GM12878 (cell line): ENCODE data around the gene HS3ST1. TPM values are rescaled to one million over a fixed set of nuclear protein-coding genes. Genes with fewer than 3 reads are reported as not detected.
A peak's percentile ranks its signal among the peaks of the same experiment; 100 is the strongest.

Experiments used
- ATAC-seq: fragments of 200-7000 bp; cut with Tn5 transposase; 3 replicates; pipeline ENCODE4 v1.9.1; 2020; ENCODE audit warnings: mild to moderate bottlenecking, moderate library complexity
- BruUV-seq: library from RNA; stranded (reverse); fragments of 400-500 nt; replicated peaks from 2 replicates; lab custom pipeline; 2021; lab: Mats Ljungman, UMichigan
- CTCF ChIA-PET: fragments of 300-600 bp; sonication (Branson Sonifier 250); formaldehyde crosslinking; extraction: SDS; loops from one replicate; lab custom pipeline; 2021; ENCODE audit warnings: inconsistent platforms; lab: Yijun Ruan, JAX
- POLR2A ChIA-PET: fragments of 350-600 bp; formaldehyde crosslinking; extraction: SDS; loops from one replicate; lab custom pipeline; 2021; ENCODE audit warnings: inconsistent platforms; lab: Charles Lee
- RAD21 ChIA-PET: fragments of 300-600 bp; sonication (Branson Sonifier 250); formaldehyde crosslinking; loops from one replicate; lab custom pipeline; 2023; ENCODE audit warnings: antibody characterized with exemption; ENCODE audit not compliant: unreplicated experiment; lab: Charles Lee
- SMC1A ChIA-PET: fragments of 300-600 bp; sonication (Branson Sonifier 250); formaldehyde crosslinking; loops from one replicate; lab custom pipeline; 2023; ENCODE audit not compliant: unreplicated experiment, uncharacterized antibody; lab: Charles Lee
- DNase-seq: peaks from one replicate; pipeline ENCODE4 v3.0.0-alpha.2; 2011; ENCODE audit warnings: low read depth, low spot score
- FAIRE-seq: peaks from 3 replicates; lab custom pipeline; 2011; peaks lifted over from hg19 to GRCh38; lab: Jason Lieb, UNC
- H2AFZ ChIP-seq: 2 replicates; pipeline ENCODE4 v1.6.0; 2011; ENCODE audit warnings: low read depth, low read length, control low read depth; ENCODE audit not compliant: control insufficient read depth
- H3K27ac ChIP-seq: 2 replicates; pipeline ENCODE4 v1.5.1; 2011; ENCODE audit warnings: control low read depth; ENCODE audit not compliant: control insufficient read depth, insufficient read depth
- H3K27me3 ChIP-seq, 2 experiments: replicated peaks in 1 of 2; 2 replicates each; pipeline versions ENCODE4 v1.6.0 to v1.6.1; 2011; ENCODE audit warnings: low read length in 1 of 2; ENCODE audit not compliant: control insufficient read depth in 2 of 2, insufficient read depth in 2 of 2
- H3K36me3 ChIP-seq, 2 experiments: 2 replicates each; pipeline ENCODE4 v1.5.1; 2011; ENCODE audit warnings: low read length in 1 of 2; ENCODE audit not compliant: control insufficient read depth in 2 of 2, insufficient read depth in 2 of 2
- H3K4me1 ChIP-seq: 2 replicates; pipeline ENCODE4 v1.6.1; 2011; ENCODE audit warnings: mild to moderate bottlenecking, low read length, moderate library complexity, mixed read lengths; ENCODE audit not compliant: control insufficient read depth, insufficient read depth
- H3K4me2 ChIP-seq: 2 replicates; pipeline ENCODE4 v1.6.0; 2011; ENCODE audit warnings: control low read depth; ENCODE audit not compliant: control insufficient read depth, insufficient read depth
- H3K4me3 ChIP-seq: fragments of 200-600 bp; sonication (generic); 2 replicates; pipeline ENCODE4 v1.5.1; 2016
- H3K79me2 ChIP-seq: 2 replicates; pipeline ENCODE4 v1.6.0; 2011; ENCODE audit warnings: low read length; ENCODE audit not compliant: control insufficient read depth, insufficient read depth
- H3K9ac ChIP-seq: 2 replicates; pipeline ENCODE4 v1.8.0; 2011; ENCODE audit warnings: low read length, control low read depth, mixed read lengths; ENCODE audit not compliant: control insufficient read depth, insufficient read depth
- H3K9me3 ChIP-seq: replicated peaks from 3 replicates; pipeline ENCODE4 v1.5.1; 2011; ENCODE audit warnings: mild to moderate bottlenecking, low read length; ENCODE audit not compliant: control insufficient read depth, insufficient read depth
- H4K20me1 ChIP-seq: 2 replicates; pipeline ENCODE4 v1.6.0; 2011; ENCODE audit not compliant: control insufficient read depth, insufficient read depth
- CHD1 ChIP-seq: IDR thresholded peaks from 2 replicates; pipeline ENCODE4 v1.6.1; 2012; ENCODE audit warnings: low read depth, low read length, improper control_type of control experiment
- ETV6 ChIP-seq, 2 experiments: fragments of 450-650 bp in 1 of 2; IDR thresholded peaks in 1 of 2; conservative IDR thresholded peaks in 1 of 2; 2 replicates each; pipeline ENCODE4 v1.6.1; 2014; ENCODE audit warnings: antibody characterized with exemption in 1 of 2, borderline replicate concordance in 1 of 2, low read depth in 1 of 2, mild to moderate bottlenecking in 1 of 2, moderate library complexity in 1 of 2
- JUNB ChIP-seq: IDR thresholded peaks from 2 replicates; pipeline ENCODE4 v1.6.1; 2016; ENCODE audit warnings: antibody characterized with exemption, mild to moderate bottlenecking
- RFX5 ChIP-seq: IDR thresholded peaks from 2 replicates; pipeline ENCODE4 v1.6.1; 2011; ENCODE audit warnings: low read depth, low read length, improper control_type of control experiment
- RUNX3 ChIP-seq: IDR thresholded peaks from 2 replicates; pipeline ENCODE4 v1.6.1; 2012; ENCODE audit warnings: low read length, inconsistent platforms
- TAF1 ChIP-seq: IDR thresholded peaks from 2 replicates; pipeline ENCODE4 v1.6.1; 2011; ENCODE audit warnings: mild to moderate bottlenecking, low read depth, low read length, borderline replicate concordance
- ZBED1 ChIP-seq: IDR thresholded peaks from 2 replicates; pipeline ENCODE4 v1.6.1; 2016; ENCODE audit warnings: borderline replicate concordance
- WGBS: methylation state at CpG from one replicate; pipeline ENCODE4 v1.1.6; 2016; ENCODE audit warnings: low lambda C conversion rate; ENCODE audit not compliant: insufficient replicate concordance, insufficient coverage; ENCODE audit errors: missing lambda C conversion rate; 5-methylcytosine and 5-hydroxymethylcytosine counted together
- in situ Hi-C: fragments of 300-500 bp; cut with MboI; formaldehyde crosslinking; loops from 9 replicates; pipeline ENCODE4 v1.14.3; 2018; ENCODE audit warnings: mixed read lengths
- intact Hi-C: fragments of 100-400 bp; cut with micrococcal nuclease; formaldehyde crosslinking; loops from one replicate; pipeline ENCODE4 v1.14.2; 2022; ENCODE audit not compliant: unreplicated experiment
- polyA plus RNA-seq, 11 experiments: library from polyadenylated mRNA; depleted of rRNA in 4 of 11; unstranded in 6 of 11; stranded (reverse) in 5 of 11; fragments of >200 nt; fragmentation: Nextera tagmentation in 4 of 11; fragmentation: Illumina TruSeq in 1 of 11; extraction: Ambion mirVana in 4 of 11; extraction: Trizol in 1 of 11; gene quantifications; 1 replicate in 1 of 11; 2 replicates in 10 of 11; pipeline versions ENCODE4 v1.2.1 to v1.2.3, GENCODE V29; 2011 to 2016; ENCODE audit warnings: inconsistent platforms in 2 of 11, missing spikeins in 2 of 11, low read depth in 1 of 11
- total RNA-seq, 4 experiments: library from RNA; depleted of rRNA in 3 of 4; stranded (reverse); fragments of >200 nt in 3 of 4; fragmentation: Illumina TruSeq in 1 of 4; extraction: Trizol in 1 of 4; gene quantifications; 2 replicates each; pipeline versions ENCODE4 v1.2.1 to v1.2.3, GENCODE V29; 2013 to 2021
- TF ChIP-seq, protein P1 (sequence below): IDR thresholded peaks from 2 replicates; pipeline ENCODE4 v1.6.1; 2012; ENCODE audit warnings: mild to moderate bottlenecking, low read depth, low read length
- TF ChIP-seq, protein P2 (sequence below): IDR thresholded peaks from 2 replicates; pipeline ENCODE4 v1.6.1; 2012; ENCODE audit warnings: low read depth, low read length, improper control_type of control experiment
- TF ChIP-seq, protein P3 (sequence below): fragments of 450-650 bp; IDR thresholded peaks from 2 replicates; pipeline ENCODE4 v1.6.1; 2017; ENCODE audit warnings: mild to moderate bottlenecking, low read depth, inconsistent platforms; ENCODE audit not compliant: poor library complexity, severe bottlenecking

Gene HS3ST1
- total and polyA plus RNA-seq, 10 of the 15 experiments (the other 5 are each of a cell fraction or from before 2014, with no cell fraction given): 0.03 to 0.65 (median 0.13) TPM

DNA sequence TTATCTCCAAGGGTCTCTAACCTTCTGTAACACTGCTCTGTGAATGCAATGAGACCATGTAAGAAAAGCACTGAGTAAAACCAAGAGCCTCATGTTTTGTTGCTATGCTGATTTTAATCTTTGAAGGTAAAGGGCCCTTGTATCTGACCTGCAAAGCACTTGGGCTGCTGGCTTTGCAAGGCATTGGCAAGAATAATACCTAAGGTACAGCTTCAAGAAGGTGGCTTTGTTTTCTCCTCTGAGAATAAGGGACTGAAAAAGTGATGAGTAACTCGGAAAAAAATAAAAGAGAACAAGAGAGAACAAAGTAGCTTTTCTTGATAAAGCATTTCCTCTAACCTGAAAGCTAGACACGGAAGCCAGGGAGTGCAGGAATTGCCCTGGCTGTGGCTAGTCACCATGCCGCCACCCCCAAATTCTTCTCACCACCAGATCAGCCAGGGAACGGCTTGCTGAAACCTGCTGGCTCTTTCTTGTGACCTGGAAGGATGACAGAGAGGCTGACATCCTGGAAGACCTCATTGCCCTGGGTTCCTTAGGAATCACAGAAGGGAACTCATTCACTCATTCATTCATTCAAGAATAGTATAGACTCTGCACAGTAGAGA, 41.8 kb upstream of the HS3ST1 start:
- intact Hi-C loops: no loop called here
- peak; percentile 73 for ATAC-seq

More for the DNA sequence above, 41.8 kb upstream of the HS3ST1 start:
- FAIRE-seq (no peak), DNase-seq (peak; percentile 26)
- no TSS peak for BruUV-seq
- SMC1A ChIA-PET: interaction anchor here (0.7 kb wide), 1 partner anchor 1937 kb away, joined by 3 read pairs; no protein-coding TSS in a partner anchor
- RAD21 ChIA-PET: interaction anchor here (0.7 kb wide), 1 partner anchor 17 kb away, joined by 4 read pairs; no protein-coding TSS in a partner anchor
- Histone ChIP-seq H3K27me3 (no peaks in the 10 kb centered on the region), H3K9me3 (no peaks in the 10 kb centered on the region), H3K4me2 (peak overlapping the region; percentile 28), H3K79me2 (no peaks in the 10 kb centered on the region), H3K36me3 (no peaks in the 10 kb centered on the region), H3K4me3 (peak overlapping the region; percentile 11; the same call in 1 of the 2 replicates), H4K20me1 (no peaks in the 10 kb centered on the region), H3K27ac (peak overlapping the region; percentile 72), H2AFZ (peak overlapping the region; percentile 30; the same call in 1 of the 2 replicates), H3K4me1 (peaks cover 31% of the 10 kb centered on the region), H3K9ac (0 out of 2 replicates have a peak overlapping the region, but pooled peaks have one; percentile 7)
- in situ Hi-C loops: no loop called here
- TF ChIP-seq TAF1 (no peak), RUNX3 (0 out of 2 replicates have a peak, but pooled peaks have one; percentile 9), CHD1 (no peak), JUNB (peak; percentile 37; the same call in 1 of the 2 replicates), RFX5 (0 out of 2 replicates have a peak, but pooled peaks have one; percentile 42), ZBED1 (no peak), ETV6 (conservative IDR thresholded peaks at IDR 0.05 in 1 of 2, IDR thresholded peaks at IDR 0.05 in 1 of 2; ENCODE audit: borderline replicate concordance in 1 of 2, low read depth in 1 of 2) (peak in 1 of 2 experiments; percentile 26; a peak in 1 of 4 replicates)
- TF ChIP-seq, protein P1, sequence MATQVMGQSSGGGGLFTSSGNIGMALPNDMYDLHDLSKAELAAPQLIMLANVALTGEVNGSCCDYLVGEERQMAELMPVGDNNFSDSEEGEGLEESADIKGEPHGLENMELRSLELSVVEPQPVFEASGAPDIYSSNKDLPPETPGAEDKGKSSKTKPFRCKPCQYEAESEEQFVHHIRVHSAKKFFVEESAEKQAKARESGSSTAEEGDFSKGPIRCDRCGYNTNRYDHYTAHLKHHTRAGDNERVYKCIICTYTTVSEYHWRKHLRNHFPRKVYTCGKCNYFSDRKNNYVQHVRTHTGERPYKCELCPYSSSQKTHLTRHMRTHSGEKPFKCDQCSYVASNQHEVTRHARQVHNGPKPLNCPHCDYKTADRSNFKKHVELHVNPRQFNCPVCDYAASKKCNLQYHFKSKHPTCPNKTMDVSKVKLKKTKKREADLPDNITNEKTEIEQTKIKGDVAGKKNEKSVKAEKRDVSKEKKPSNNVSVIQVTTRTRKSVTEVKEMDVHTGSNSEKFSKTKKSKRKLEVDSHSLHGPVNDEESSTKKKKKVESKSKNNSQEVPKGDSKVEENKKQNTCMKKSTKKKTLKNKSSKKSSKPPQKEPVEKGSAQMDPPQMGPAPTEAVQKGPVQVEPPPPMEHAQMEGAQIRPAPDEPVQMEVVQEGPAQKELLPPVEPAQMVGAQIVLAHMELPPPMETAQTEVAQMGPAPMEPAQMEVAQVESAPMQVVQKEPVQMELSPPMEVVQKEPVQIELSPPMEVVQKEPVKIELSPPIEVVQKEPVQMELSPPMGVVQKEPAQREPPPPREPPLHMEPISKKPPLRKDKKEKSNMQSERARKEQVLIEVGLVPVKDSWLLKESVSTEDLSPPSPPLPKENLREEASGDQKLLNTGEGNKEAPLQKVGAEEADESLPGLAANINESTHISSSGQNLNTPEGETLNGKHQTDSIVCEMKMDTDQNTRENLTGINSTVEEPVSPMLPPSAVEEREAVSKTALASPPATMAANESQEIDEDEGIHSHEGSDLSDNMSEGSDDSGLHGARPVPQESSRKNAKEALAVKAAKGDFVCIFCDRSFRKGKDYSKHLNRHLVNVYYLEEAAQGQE: no peak
- TF ChIP-seq, protein P2, sequence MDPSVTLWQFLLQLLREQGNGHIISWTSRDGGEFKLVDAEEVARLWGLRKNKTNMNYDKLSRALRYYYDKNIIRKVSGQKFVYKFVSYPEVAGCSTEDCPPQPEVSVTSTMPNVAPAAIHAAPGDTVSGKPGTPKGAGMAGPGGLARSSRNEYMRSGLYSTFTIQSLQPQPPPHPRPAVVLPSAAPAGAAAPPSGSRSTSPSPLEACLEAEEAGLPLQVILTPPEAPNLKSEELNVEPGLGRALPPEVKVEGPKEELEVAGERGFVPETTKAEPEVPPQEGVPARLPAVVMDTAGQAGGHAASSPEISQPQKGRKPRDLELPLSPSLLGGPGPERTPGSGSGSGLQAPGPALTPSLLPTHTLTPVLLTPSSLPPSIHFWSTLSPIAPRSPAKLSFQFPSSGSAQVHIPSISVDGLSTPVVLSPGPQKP: no peak
- TF ChIP-seq, protein P3, sequence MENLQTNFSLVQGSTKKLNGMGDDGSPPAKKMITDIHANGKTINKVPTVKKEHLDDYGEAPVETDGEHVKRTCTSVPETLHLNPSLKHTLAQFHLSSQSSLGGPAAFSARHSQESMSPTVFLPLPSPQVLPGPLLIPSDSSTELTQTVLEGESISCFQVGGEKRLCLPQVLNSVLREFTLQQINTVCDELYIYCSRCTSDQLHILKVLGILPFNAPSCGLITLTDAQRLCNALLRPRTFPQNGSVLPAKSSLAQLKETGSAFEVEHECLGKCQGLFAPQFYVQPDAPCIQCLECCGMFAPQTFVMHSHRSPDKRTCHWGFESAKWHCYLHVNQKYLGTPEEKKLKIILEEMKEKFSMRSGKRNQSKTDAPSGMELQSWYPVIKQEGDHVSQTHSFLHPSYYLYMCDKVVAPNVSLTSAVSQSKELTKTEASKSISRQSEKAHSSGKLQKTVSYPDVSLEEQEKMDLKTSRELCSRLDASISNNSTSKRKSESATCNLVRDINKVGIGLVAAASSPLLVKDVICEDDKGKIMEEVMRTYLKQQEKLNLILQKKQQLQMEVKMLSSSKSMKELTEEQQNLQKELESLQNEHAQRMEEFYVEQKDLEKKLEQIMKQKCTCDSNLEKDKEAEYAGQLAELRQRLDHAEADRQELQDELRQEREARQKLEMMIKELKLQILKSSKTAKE: no peak
- POLR2A ChIA-PET: no interaction called here
- CTCF ChIA-PET: interaction anchor here (0.8 to 1.3 kb wide), 3 partner anchors 11 to 509 kb away, joined by 3 read pairs; no protein-coding TSS in a partner anchor
- WGBS: 2% methylated on average over 4 of the region's 4 CpGs
